ENCODE data around the gene BACH2.
"Not testable (repeated sequence)": the region's sequence is repeated elsewhere in the genome, so short reads cannot be mapped to it uniquely, and the experiment has no call there.

BACH2 gene

GRCh38 chr6:89984926-89985750, 311.5 kb downstream of the BACH2 start:
- DNase-seq, result peak; percentile 64

- no peak for DNase-seq
Observed at GRCh38 chr6:89980353-89980752, 316.3 kb downstream of the BACH2 start.

GRCh38 chr6:89979481-89980119, 317.0 kb downstream of the BACH2 start:
- DNase-seq, result no peak

- no peak for DNase-seq
Observed at GRCh38 chr6:89978749-89979145, 317.9 kb downstream of the BACH2 start.

- DNase-seq, result peak; percentile 82
Observed at GRCh38 chr6:89977808-89978748, 318.6 kb downstream of the BACH2 start.

GRCh38 chr6:89976694-89977020, 320.0 kb downstream of the BACH2 start:
- DNase-seq, result no peak

- peak; percentile 30 for DNase-seq
Observed at GRCh38 chr6:89975991-89976693, 320.5 kb downstream of the BACH2 start.

- DNase-seq, result no peak
Observed at GRCh38 chr6:89975366-89975765, 321.3 kb downstream of the BACH2 start.

GRCh38 chr6:89974834-89975233, 321.8 kb downstream of the BACH2 start:
- no peak for DNase-seq

GRCh38 chr6:89972025-89972381, 324.6 kb downstream of the BACH2 start:
- no peak for DNase-seq

- DNase-seq, result not testable (repeated sequence)
Observed at GRCh38 chr6:89971338-89972024, 325.2 kb downstream of the BACH2 start.

GRCh38 chr6:89970609-89971337, 325.9 kb downstream of the BACH2 start:
- peak; percentile 78 for DNase-seq

GRCh38 chr6:89970072-89970471, 326.6 kb downstream of the BACH2 start:
- DNase-seq, result peak; percentile 43

- DNase-seq, result no peak
Observed at GRCh38 chr6:89966913-89967312, 329.7 kb downstream of the BACH2 start.

- peak; percentile 53 for DNase-seq
Observed at GRCh38 chr6:89966228-89966544, 330.5 kb downstream of the BACH2 start.

- DNase-seq, result no peak
Observed at GRCh38 chr6:89965441-89966227, 331.0 kb downstream of the BACH2 start.

- no peak for DNase-seq
Observed at GRCh38 chr6:89963391-89963790, 333.3 kb downstream of the BACH2 start.

GRCh38 chr6:89961481-89961880, 335.2 kb downstream of the BACH2 start:
- DNase-seq, result no peak

GRCh38 chr6:89959883-89960282, 336.8 kb downstream of the BACH2 start:
- DNase-seq, result no peak

- DNase-seq, result no peak
Observed at GRCh38 chr6:89956182-89956581, 340.5 kb downstream of the BACH2 start.

- no peak for DNase-seq
Observed at GRCh38 chr6:89955364-89955763, 341.3 kb downstream of the BACH2 start.
